Spinal cord (tissue), 10 donors: Measurements from ENCODE around the gene SLC1A2. TPM values are rescaled to one million over a fixed set of nuclear protein-coding genes. Genes with fewer than 3 reads are reported as not detected.
"Not testable (repeated sequence)": the region's sequence is repeated elsewhere in the genome, so short reads cannot be mapped to it uniquely, and the experiment has no call there.

ENCODE experiments used
- DNase-seq, 6 donors: peaks; one replicate each; pipeline versions ENCODE4 v3.0.0 to v3.0.0-alpha.2; 2013 to 2015; ENCODE audit warnings: low spot score in 6 of 6, low read depth in 4 of 6
- H3K27ac ChIP-seq: one replicate; pipeline ENCODE4 v1.5.1; 2013; ENCODE audit warnings: low read depth, low read length, control low read depth
- H3K27me3 ChIP-seq: one replicate; pipeline ENCODE4 v1.6.1; 2013; ENCODE audit warnings: low read length; ENCODE audit not compliant: control insufficient read depth, insufficient read depth
- H3K36me3 ChIP-seq: one replicate; pipeline ENCODE4 v1.6.1; 2013; ENCODE audit warnings: low read length; ENCODE audit not compliant: control insufficient read depth, insufficient read depth
- H3K4me1 ChIP-seq: one replicate; pipeline ENCODE4 v1.6.1; 2013; ENCODE audit warnings: low read length; ENCODE audit not compliant: control insufficient read depth, insufficient read depth
- H3K4me3 ChIP-seq: one replicate; pipeline ENCODE4 v1.5.1; 2013; ENCODE audit warnings: low read depth, low read length, control low read depth
- H3K9me3 ChIP-seq: one replicate; pipeline ENCODE4 v1.6.1; 2013; ENCODE audit warnings: low read length; ENCODE audit not compliant: control insufficient read depth, insufficient read depth
- WGBS: methylation state at CpG from one replicate; pipeline ENCODE4 v1.1.5; 2013; ENCODE audit warnings: missing lambda C conversion rate; ENCODE audit not compliant: insufficient coverage; 5-methylcytosine and 5-hydroxymethylcytosine counted together
- polyA plus RNA-seq, 2 donors: library from polyadenylated mRNA; unstranded; fragments of 120-200 nt; gene quantifications; one replicate each; pipeline ENCODE4 v1.2.1, GENCODE V29; 2013; ENCODE audit not compliant: insufficient read length in 2 of 2
- total RNA-seq, 2 donors: library from RNA; depleted of rRNA in 1 of 2; stranded (reverse); fragments of 120-200 nt in 1 of 2; fragments of >200 nt in 1 of 2; gene quantifications; one replicate each; pipeline versions ENCODE4 v1.2.3 to v1.2.4, GENCODE V29; 2013 to 2014
- donor health status: healthy.

The SLC1A2 gene
- total and polyA plus RNA-seq, 4 donors: 87.4 to 270 (median 196) TPM

DNA sequence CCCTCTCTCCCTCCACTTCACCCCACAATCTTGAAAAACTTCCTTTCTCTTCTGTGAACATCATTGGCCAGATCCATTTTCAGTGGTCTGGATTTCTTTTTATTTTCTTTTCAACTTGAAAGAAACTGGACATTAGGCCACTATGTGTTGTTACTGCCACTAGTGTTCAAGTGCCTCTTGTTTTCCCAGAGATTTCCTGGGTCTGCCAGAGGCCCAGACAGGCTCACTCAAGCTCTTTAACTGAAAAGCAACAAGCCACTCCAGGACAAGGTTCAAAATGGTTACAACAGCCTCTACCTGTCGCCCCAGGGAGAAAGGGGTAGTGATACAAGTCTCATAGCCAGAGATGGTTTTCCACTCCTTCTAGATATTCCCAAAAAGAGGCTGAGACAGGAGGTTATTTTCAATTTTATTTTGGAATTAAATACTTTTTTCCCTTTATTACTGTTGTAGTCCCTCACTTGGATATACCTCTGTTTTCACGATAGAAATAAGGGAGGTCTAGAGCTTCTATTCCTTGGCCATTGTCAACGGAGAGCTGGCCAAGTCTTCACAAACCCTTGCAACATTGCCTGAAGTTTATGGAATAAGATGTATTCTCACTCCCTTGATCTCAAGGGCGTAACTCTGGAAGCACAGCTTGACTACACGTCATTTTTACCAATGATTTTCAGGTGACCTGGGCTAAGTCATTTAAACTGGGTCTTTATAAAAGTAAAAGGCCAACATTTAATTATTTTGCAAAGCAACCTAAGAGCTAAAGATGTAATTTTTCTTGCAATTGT is 188.1 kb downstream of the SLC1A2 start:
- H3K36me3 ChIP-seq: no peaks in the 10 kb centered on the region
- no peaks in the 10 kb centered on the region for H3K9me3 ChIP-seq
- H3K4me1 ChIP-seq: no peaks in the 10 kb centered on the region
- no peak for DNase-seq
- no peaks in the 10 kb centered on the region for H3K27me3 ChIP-seq
- WGBS: no CpG with 5 or more reads among the region's 5 CpGs
- no peak overlapping the region for H3K4me3 ChIP-seq
- no peak overlapping the region for H3K27ac ChIP-seq

- no peak overlapping the region for H3K4me3 ChIP-seq
- no peaks in the 10 kb centered on the region for H3K4me1 ChIP-seq
- H3K9me3 ChIP-seq: no peaks in the 10 kb centered on the region
- H3K27me3 ChIP-seq: no peaks in the 10 kb centered on the region
- DNase-seq: no peak
- no peak overlapping the region for H3K27ac ChIP-seq
- H3K36me3 ChIP-seq: no peaks in the 10 kb centered on the region
- 67% methylated on average over 1 of the region's 1 CpG for WGBS
Measured at GRCh38 chr11:35230388-35230787, 189.0 kb downstream of the SLC1A2 start.

GRCh38 chr11:35228328-35228725 is 191.0 kb downstream of the SLC1A2 start:
- H3K9me3 ChIP-seq: no peaks in the 10 kb centered on the region
- peaks cover 3% of the 10 kb centered on the region for H3K4me1 ChIP-seq
- H3K27ac ChIP-seq: no peak overlapping the region
- no peaks in the 10 kb centered on the region for H3K27me3 ChIP-seq
- WGBS: no CpG with 5 or more reads among the region's 3 CpGs
- H3K36me3 ChIP-seq: no peaks in the 10 kb centered on the region
- H3K4me3 ChIP-seq: no peak overlapping the region
- DNase-seq: no peak

DNA sequence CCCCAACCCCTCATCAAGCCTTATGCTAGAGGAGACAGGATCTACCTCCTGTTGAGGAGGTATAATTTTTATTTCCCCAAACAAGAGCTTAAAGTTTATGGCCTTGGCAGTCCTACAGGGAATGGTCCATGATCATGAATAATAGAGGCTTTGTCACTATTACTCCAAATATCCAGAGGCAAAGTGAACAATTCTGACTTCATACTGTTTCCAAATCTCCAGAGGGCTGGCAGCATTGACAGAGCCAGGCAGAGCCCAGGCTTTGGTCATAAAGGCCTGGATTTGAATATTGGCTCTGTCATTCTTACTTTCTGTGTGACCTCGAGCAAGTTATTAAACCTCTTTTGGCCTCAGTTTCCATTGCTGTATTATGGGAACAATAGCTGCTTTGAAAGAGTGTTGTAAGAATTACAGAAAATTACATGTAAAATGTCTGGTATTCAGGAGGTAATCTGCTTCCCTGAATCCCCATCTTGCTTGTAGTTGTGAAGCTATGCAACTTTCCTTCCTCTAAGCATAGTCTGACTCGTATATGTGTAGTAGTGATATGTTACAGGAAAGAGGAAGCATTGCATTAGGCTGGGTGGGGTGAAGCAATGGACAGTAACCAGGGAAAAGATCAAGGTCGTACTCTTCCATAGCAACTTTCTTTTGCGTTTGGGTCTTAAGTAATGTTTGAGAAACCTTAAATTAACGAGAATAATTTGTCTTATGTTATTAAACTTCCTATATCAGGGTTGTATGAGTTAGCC is 191.6 kb downstream of the SLC1A2 start:
- 50% methylated on average over 1 of the region's 5 CpGs for WGBS
- DNase-seq: no peak
- H3K4me3 ChIP-seq: no peak overlapping the region
- H3K9me3 ChIP-seq: no peaks in the 10 kb centered on the region
- H3K27me3 ChIP-seq: no peaks in the 10 kb centered on the region
- no peaks in the 10 kb centered on the region for H3K36me3 ChIP-seq
- no peak overlapping the region for H3K27ac ChIP-seq
- peaks cover 5% of the 10 kb centered on the region for H3K4me1 ChIP-seq

GRCh38 chr11:35226756-35227155 is 192.6 kb downstream of the SLC1A2 start:
- 92% methylated on average over 2 of the region's 6 CpGs for WGBS
- DNase-seq, H3K4me3 ChIP-seq, H3K9me3 ChIP-seq, H3K36me3 ChIP-seq, H3K4me1 ChIP-seq, H3K27me3 ChIP-seq, H3K27ac ChIP-seq: not testable (repeated sequence)

- 91% methylated on average over 1 of the region's 3 CpGs for WGBS
- no peak overlapping the region for H3K4me3 ChIP-seq
- no peak overlapping the region for H3K27ac ChIP-seq
- H3K4me1 ChIP-seq: peaks cover 5% of the 10 kb centered on the region
- no peaks in the 10 kb centered on the region for H3K27me3 ChIP-seq
- no peaks in the 10 kb centered on the region for H3K36me3 ChIP-seq
- DNase-seq: no peak
- no peaks in the 10 kb centered on the region for H3K9me3 ChIP-seq
Measured at GRCh38 chr11:35225946-35226520, 193.3 kb downstream of the SLC1A2 start.

DNA sequence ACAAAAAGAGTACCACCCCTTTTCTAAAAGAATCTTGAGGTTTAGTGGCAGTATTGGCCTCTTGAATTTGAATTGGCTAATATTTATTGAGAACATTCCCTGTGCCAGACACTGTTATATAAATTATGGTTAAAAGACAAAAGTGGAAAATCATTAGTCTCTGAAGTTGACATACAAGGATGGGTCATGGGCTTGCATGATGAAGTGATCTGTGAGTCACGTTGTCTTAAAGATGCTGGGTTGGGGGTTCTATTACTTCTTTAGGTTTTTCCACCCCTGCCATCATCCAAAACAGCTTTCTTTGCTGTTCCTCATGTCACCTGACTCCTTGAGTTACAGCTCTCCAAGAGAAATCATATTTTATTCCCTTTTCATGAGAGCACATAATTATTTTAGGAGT is 195.4 kb downstream of the SLC1A2 start:
- H3K36me3 ChIP-seq: no peaks in the 10 kb centered on the region
- H3K4me3 ChIP-seq: no peak overlapping the region
- H3K27me3 ChIP-seq: no peaks in the 10 kb centered on the region
- peak in 1 of 6 donors; percentile 9 for DNase-seq
- H3K4me1 ChIP-seq: peaks cover 5% of the 10 kb centered on the region
- H3K27ac ChIP-seq: no peak overlapping the region
- no peaks in the 10 kb centered on the region for H3K9me3 ChIP-seq
- WGBS: no CpG with 5 or more reads among the region's 1 CpG

GRCh38 chr11:35223371-35223796 is 196.0 kb downstream of the SLC1A2 start:
- WGBS: 2% methylated on average over 7 of the region's 9 CpGs
- Histone ChIP-seq H3K27me3 (no peaks in the 10 kb centered on the region), H3K4me3 (no peak overlapping the region), H3K27ac (peak overlapping the region; percentile 1), H3K4me1 (peaks cover 5% of the 10 kb centered on the region), H3K36me3 (no peaks in the 10 kb centered on the region), H3K9me3 (no peaks in the 10 kb centered on the region)
- DNase-seq: peak; percentile 35 to 95 (median 57)

DNA sequence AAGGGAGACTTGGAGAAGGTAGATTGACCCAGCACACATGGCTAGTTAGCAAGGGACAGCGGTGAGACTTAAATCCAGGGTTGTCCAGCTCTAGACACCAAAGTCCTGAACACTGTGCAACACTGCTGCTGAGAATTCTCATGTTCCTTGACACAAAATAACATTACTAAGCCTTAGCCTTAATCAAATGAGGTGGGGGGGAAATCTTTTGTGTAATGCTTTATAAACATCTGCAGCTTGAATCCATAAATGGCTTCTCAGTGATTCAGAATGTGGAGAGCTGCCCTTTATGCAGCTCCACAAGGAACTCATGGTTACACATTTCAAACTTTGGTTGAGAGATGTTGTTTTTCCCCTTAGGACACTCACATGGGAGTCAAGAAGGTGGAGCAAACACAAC is 200.4 kb downstream of the SLC1A2 start:
- no peak overlapping the region for H3K27ac ChIP-seq
- H3K9me3 ChIP-seq: no peaks in the 10 kb centered on the region
- no peak overlapping the region for H3K4me3 ChIP-seq
- DNase-seq: no peak
- no peaks in the 10 kb centered on the region for H3K36me3 ChIP-seq
- H3K4me1 ChIP-seq: peaks cover 5% of the 10 kb centered on the region
- 100% methylated on average over 1 of the region's 1 CpG for WGBS
- no peaks in the 10 kb centered on the region for H3K27me3 ChIP-seq
